CD1c-positive myeloid dendritic cell (primary cell): ENCODE data around the gene MYL6B.
A peak's percentile ranks its signal among the peaks of the same experiment; 100 is the strongest.
"Not testable (repeated sequence)": the region's sequence is repeated elsewhere in the genome, so short reads cannot be mapped to it uniquely, and the experiment has no call there.

Experiments
- DNase-seq: peaks from one replicate; pipeline ENCODE4 v3.0.0-alpha.2; 2016; ENCODE audit errors: extremely low spot score

The MYL6B gene

DNA sequence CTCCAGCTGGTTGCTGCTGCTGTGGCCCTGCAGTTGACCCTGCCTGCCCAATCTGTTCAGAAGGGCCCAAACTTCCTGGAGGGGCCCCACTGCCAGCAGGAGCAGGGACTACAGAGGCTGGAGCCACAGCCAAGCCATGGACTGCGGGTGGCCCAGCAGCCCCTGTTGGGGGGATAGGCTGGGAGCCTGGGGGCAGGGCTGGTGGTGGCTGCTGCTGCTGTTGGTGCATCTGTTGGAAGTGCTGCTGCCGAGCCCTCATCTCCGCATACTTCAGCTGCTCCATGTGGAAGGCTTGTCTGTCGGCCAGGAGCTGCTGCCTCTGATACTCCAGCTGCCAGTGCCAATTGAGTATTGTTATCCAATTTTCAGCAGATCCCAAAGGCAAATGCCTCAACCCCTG lies 13.0 kb downstream of the MYL6B start:
- no peak for DNase-seq

DNA sequence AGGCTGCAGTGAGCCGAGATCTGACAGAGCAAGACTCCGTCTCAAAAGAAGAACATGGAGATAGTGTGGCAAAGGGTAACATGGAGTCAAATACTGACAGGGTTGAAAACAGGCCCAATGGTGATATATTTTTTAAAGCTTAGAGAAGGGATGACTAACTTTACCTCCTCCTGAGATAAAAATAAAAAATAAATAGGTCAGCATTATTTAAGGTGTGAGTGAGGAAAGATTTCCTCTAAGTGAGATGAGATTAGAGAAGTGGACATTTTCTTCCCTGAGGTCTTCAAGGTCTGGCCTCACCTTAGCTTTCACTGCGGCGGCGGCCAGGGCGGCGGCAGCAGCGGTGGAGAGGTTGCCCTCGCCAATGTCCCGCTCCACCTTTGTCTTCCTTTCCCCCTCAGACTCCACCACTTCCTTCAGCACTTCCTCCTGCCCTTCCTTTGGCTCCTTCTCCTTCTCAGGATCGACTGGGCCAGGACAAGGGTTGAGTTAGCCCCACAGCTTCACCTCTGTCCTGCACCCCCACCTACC lies 16.9 kb downstream of the MYL6B start:
- DNase-seq = no peak

DNA sequence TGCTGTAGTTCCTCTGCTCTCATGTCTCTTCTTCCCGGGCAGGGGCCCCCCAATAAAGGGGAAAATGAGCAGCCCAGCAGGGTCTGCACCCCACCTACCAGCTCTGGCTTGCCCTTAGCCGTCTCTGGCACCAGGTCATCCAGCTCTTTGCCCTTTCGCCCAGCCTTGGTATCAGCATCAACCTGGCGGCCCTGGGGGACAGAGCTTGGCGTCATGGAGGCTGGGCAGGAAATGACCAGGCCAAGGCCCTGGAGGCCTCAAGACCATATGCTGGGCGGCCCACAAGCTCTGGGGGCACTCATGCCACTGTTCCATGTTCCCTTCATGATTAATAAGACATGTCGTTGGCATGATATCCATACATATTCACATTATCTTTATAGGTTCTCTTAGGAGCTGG lies 20.5 kb downstream of the MYL6B start:
- DNase-seq = no peak

DNA sequence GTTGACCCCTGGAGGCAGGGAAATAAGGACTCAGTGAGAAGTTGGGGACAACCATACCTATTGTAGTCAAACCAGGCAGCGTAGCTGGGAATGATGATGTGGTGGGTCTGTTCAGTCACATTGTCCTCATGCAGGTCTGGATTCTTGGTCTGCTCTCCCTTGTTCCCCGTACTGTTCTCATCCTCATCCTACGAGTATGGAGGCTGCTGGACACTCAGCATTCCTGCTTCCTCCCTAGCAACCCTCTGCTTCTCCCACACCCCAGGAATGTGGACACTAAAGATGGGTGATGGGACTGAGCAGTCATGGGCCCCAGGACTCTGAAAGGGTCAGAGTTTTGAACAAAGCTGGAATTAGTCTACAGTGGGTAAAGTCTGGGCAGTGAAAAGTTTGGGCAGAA lies 26.0 kb downstream of the MYL6B start:
- DNase-seq = no peak

DNA sequence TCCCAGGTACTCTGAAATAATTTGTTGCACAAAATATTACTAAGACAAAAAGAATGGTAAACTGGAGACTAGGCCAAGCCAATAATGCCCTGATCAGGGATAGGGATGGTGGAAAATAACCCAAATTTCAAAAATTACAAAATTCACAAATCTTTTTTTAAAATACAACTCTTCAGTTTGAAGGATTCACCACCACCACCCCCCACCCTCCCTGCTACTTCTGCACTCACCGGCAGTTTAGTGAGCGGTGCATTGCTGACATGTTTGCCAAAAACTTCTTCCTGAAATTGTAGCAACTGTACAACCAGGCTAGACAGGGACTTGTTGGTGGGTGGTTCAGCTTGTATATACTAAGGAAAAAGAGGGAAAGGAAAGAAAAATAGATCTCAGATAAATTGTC lies 34.6 kb downstream of the MYL6B start:
- no peak for DNase-seq

DNA sequence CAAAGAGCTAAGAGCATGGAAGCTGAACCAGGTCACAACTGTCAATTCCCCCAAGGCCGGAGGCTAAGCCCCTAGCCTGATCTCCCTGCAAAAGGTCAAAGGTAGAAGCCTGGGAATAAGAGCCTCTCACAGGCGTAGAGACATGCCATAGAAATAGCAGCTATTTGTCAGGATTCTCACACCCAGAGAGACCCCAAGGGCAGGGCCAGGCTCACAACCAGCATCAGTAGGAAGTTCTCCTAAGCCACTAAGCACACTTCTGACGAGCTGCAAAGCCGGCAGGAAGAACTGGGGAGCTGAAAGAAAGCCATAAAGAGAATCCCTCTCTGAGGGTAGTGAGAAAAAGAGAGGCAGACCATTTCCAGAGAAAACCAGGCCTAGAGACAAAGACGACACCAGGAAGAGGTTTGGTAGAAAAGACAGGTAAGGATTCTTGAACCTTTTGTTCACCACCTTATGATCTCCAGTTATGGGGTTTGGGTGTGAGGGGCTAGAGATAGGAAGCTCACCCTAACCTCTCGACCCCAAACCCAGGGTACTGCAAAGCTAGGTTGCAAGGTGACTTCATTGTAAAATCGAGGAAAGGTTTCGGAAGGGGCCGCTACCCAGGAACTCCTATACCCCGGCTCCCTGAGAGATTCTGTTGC lies 35.9 kb downstream of the MYL6B start:
- no peak for DNase-seq

DNA sequence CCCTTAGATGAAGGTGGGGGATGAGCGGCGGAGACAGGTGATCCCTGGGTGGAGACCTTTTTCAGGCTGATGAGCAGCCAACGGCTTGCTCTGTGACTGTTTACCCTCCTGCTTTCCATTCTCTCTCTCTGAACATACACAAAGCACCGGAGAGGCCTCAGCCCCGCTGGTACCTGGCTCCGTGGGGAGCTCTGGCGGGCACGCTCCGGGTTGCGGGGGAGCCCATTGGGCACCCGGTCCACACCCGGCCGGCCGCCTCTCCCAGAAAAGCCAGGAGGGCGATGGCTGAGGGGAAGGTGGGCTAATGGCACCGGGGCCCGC lies 36.4 kb downstream of the MYL6B start:
- DNase-seq = no peak

DNA sequence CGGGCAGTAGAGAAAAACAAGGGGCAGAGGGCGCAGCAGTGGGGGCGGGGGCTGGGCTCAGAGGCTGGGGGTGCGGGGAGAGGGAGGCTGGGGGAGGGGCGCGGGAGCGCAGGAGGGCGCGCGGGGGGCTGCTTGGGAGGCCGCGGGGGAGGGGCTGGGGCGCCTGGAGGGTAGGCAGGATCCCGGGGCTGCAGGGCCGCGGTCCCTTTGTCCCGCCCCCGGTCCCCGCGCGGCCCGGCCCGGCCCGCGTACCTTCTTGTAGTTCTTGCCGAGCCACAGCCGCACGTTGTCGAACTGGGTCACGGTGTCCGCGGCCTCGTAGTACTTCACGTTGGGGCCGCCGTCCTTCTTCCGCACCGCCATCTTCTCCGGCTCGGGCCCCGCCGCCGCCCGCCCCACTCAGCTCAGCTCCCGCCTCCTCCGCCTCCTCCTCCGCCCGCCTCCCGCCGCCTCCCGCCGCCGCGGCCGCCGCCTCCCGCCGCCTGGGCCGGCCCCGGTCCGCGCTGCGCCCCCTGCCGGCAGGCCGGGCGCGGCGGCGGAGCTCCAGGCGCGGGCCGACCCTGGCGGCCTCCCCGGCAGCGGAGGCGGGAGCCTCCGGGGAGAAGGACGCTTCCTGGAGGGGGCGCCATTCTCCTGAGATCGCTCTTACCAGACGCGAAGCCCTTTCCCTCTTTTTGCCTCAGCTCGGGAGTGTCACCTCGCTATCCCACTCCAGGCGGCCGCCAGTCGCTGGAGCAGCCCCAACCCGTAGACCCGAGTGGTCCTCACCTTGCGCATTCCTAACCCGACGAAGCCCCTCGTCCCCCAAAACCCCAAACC lies 36.9 kb downstream of the MYL6B start, which contains the start of gene SMARCC2:
TSS of gene SMARCC2 (minus strand) at position 385 of the 819 bp plus-strand sequence. CDS start at position 363, 22 bp downstream.
- DNase-seq = peak; percentile 94

DNA sequence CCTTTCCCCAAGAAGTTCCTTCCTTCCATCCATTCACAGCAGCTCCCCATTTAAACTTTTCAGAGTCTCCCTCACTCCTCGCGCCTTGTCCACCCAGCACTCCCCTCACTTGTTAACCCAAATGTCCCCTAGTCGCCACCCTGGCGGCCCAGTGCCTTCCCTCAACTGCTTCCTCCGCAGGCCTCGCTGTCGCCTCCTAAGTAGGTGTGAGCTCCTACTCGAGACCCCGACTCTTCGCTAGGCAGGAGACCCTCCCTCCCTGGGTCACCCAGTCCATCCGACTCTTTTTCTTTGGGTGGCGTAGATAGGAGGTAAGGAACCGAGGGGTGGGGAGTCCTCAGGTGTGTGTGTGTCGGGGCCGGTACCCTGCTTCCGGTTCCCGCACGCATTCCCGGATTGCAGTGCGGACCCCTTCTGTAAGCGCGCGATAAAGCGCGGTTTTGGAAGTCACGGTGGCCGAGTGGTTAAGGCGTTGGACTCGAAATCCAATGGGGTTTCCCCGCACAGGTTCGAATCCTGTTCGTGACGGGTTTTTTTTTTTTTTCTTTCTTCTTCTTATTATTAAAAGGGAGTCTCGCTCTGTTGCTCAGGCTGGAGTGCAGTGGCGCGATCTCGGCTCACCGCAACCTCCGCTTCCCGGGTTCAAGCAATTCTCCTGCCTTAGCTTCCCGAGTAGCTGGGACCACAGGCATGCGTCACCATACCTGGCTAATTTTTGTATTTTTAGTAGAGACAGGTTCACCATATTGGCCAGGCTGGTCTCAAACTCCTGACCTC lies 37.7 kb downstream of the MYL6B start:
- peak; percentile 73 for DNase-seq

DNA sequence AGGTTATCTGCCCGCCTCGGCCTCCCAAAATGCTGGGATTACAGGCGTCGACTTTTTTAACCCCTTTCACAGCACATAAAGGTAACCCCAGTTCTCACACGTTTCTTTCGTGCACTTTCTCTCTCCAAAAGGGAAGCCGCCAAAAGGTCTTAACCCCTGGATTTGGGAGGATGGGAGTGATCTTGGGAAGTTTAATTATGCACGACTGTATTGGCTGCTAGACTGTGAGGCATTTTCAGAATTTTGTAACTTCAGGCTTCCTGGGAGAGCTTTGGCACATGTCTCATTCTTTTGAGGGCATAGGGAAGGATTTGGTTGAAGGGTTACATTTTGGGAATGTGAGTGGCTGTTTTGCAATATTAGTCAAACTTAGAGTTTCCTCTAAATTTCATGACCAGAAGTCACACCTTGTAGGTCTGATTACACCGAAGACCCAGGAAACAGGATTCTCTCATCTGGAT lies 38.3 kb downstream of the MYL6B start:
- no peak for DNase-seq

DNA sequence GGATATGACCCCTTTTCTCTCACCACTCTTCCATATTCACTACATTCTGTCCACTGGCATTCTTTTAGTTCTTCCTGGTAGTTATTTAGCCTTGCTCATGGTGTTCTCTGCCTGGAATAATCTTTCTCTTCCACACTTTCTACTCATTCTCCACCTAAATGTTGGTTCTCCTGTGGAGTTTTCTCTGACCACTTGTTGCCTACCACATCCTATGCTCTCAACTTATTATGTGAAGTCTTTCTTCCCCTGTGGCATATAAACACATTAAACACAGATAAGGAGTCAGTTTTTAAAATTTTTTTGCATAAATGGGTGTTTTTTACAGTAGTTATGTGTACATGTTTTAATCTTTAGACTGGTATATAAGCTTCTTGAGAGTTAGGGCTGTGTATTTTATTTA lies 40.2 kb downstream of the MYL6B start:
- no peak for DNase-seq

DNA sequence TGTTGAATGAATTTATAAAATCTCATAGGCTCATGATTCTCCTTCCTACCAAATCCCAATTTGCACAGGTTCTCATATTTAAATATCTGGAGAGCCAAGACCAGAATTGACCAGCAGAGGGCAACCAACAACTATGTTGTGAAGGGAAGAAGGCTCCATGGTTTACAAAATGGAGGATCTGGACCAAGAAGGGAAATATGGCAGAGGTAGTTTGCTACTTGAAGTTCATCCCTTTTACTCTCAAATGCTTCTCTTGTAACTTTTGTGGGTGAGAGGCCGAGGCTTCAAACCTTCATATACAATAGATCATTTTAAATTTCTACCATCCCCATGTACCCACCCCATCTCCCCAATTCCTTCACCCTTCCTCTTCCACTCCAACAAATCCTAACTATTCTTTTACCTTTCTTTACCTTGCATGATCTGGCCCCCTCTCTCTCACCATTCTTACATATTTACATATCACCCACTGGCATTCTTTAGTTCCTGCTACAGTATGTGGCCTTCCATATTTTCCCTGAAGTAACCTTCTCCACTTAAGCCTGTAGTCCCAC lies 40.7 kb downstream of the MYL6B start:
- DNase-seq = peak; percentile 93

DNA sequence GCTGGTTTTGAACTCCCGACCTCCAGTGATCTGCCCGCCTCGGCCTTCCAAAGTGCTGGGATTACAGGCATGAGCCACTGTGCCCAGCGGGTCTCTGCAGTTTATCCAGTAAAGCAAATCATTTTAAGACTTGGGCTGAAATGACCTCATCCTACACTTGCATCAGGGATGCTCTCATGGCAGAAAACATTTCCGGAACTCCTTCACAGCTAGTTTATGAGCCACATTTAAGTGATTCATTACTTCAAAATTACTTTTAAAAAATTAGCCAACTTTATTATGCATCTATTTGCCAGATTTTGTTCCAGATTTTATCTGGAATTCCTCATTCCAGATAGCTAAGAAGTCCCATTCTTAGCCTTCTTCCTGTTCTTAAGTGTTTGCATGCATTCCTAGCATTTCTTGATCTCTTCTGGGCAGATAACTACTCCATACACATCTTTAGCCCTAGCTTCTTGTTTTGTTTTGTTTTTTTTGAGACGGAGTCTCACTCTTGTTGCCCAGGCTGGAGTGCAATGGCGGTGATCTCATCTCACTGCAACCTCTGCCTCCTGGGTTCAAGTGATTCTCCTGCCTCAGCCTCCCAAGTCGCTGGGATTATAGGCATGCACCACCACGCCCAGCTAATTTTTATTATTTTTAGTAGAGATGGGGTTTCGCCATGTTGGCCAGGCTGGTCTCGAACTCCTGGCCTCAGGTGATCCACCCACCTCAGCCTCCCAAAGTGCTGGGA lies 44.6 kb downstream of the MYL6B start:
- DNase-seq = not testable (repeated sequence)

DNA sequence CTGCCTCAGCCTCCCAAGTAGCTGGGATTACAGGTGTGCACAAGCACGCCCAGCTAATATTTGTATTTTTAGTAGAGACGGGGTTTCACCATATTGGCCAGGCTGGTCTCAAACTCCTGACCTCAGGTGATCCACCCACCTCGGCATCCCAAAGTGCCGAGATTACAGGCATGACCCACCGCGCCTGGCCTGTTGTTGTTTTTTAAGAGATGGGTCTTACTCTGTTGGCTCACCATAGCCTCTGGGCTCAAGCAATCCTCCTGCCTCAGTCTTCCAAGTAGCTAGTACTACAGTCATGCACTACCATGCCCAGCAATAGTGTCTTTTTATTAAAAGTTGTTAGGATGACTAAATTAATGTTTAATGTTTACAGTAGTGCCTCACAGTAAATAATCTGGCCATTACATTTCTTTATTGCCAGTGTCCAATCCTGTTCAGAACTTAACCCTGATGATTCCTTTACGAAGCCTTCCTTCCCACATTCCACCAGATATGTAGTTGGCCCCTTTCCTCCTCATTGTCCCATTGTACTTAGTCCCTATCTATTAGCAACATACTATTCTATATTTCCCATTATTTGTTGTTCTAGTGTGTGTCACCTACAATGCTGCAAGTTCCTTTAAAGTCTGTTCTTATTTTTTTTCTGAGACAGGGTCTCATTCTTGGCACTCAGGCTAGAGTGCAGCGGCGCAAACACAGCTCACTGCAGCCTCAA lies 45.7 kb downstream of the MYL6B start:
- no peak for DNase-seq

DNA sequence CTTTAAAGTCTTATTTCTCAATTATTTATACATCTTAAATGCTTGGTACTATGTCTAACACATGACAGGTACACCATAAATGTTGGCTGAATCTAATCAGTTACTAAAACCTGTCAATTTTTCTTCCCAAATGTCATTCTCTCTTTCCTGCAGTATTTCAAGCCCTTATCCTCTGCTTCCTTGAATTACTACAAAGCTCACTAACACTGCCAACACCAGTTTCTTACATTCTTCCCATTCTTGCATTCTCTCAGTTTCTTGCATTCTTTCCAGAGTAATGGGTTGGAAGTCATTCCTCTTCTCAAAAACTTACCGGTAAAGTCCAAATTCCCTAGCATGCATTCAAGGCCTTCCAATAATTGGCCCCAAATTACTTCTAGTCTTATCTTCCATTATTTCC lies 46.4 kb downstream of the MYL6B start:
- no peak for DNase-seq

DNA sequence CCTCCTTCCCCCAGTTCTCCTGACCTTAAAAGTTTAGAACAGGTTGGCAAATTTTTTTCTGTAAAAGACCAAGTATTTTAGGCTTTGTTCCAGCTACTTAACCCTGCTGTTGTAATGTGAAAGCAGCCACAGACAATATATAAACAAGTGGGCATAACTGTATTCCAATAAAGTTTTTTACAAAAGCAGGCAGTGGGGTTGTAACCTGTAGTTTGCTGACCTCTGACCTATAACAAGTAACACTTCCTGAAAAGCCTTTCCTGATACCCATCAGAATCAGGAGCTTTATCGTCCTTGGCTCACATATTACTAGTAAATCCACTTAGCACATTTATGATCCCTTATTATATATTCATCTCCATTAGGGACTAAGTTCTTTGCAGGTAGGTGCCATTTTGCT lies 50.0 kb downstream of the MYL6B start:
- no peak for DNase-seq

DNA sequence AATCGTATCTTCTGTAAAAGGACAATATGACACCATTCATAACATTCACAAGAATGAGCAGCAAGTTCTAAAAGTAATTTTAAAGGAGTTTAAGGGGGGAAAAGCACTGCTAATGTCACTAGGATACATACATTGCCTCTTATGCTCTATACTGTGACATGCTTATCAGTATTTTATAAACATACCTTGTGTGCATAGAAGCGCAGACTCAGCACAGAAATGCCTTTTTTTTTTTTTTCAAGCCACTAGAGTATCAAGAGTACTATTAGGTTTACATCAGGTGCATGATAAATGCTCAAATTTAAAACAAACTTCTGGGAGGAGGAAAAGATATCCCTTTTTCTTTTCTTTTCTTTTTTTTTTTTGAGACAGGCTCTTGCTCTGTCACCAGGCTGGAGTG lies 50.5 kb downstream of the MYL6B start:
- no peak for DNase-seq

DNA sequence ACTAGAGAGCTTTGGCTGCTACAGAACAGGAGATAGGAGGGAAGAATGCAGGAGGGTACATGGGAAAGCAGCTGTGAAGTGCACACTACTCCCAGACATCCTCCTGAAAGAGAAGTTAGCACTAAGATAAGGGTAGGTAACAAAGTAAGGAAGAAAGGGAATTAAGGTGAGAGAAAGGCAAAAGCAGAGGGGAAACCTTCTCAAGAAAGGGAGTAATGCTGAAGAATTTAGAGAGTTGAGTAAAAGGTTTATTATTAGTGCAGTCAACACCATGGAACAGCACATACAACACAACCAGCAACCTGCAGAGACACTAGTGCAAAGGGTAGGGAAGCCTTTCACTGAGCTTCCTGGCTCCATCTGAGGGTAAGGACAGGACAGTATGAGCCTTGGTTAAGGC lies 51.9 kb downstream of the MYL6B start:
- no peak for DNase-seq

DNA sequence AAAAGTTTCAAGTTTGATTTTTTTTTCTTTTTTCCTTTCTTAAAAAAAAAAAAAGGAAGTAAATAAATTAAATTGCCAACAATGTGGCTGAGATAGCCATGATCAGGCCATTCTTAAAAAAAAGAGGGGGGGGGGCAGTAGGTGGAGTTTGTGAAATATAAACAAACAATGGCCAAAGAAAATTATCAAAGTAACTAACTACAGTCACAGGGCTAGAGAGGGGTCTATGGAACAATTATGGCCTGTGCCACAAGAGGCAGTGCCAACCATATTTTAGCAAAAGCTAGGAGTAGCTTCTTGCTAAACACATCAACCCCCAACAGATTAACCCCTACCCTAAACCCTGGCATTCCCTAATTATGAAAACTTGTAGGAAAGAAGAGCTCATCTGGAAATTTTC lies 53.1 kb downstream of the MYL6B start:
- DNase-seq = no peak

DNA sequence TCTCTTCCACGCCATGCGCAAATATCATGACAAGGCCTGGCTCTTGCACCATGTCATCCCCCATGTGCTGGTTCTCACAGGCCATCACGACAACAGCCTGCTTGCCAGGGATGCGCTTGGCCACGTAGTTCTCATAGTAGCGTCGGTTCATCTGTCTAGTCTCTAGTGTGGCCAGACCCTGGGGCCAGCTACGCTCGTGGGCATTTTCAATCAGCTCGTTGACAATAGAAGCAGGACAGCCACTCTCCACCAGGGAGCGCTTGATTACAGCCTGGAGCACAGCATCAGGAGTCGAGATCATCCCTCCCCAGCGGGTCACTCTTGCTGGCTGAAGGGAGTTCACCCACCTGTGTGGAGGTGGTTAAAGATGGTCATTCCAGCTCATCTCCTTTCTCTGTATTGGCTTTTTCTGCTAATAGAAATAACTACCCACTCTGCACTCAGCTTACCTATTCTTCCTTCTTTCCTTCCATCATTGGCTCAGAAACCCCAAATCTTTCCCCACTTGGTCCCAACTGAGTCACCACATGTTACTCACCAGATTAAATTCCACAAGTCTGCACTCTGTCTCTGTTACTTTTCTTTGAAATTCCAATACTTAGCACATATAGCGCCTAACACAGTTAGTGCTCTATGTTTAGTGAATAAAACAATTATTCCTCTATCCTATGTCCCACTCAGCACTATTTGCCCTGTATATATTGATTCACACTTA lies 54.2 kb downstream of the MYL6B start:
- DNase-seq = peak; percentile 53
